Keratinocyte (primary cell): ENCODE data around the gene LRP1B.

ENCODE experiments used
- CTCF ChIP-seq, 3 experiments: IDR thresholded peaks in 1 of 3; conservative IDR thresholded peaks in 1 of 3; optimal IDR thresholded peaks in 1 of 3; 2 replicates in 2 of 3; 3 replicates in 1 of 3; pipeline versions ENCODE3 to v1.5.1; 2011; ENCODE audit warnings: low read length in 3 of 3, mild to moderate bottlenecking in 3 of 3, moderate library complexity in 2 of 3, control low read depth in 1 of 3, inconsistent platforms in 1 of 3; ENCODE audit not compliant: insufficient read depth in 2 of 3; ENCODE audit errors: extremely low read depth in 1 of 3
- EZH2 ChIP-seq: IDR thresholded peaks from one replicate; pipeline ENCODE4 v1.6.1; 2012; ENCODE audit warnings: inconsistent platforms, mild to moderate bottlenecking, low read length, moderate library complexity

- TF ChIP-seq CTCF (optimal IDR thresholded peaks at IDR 0.05 in 1 of 3, IDR thresholded peaks at IDR 0.05 in 1 of 3, conservative IDR thresholded peaks at IDR 0.05 in 1 of 3; ENCODE audit: extremely low read depth in 1 of 3, insufficient read depth in 2 of 3, low read length in 3 of 3) = no peak
- TF ChIP-seq EZH2 = no peak
Measured at GRCh38 chr2:140892911-140893637, 1237.7 kb downstream of the LRP1B start.
